NOMO-1 treated with DMSO at 0.1 percent for 48 hours (cell line): ENCODE data around the gene SIX4.
A peak's percentile ranks its signal among the peaks of the same experiment; 100 is the strongest.
"Not testable (repeated sequence)": the region's sequence is repeated elsewhere in the genome, so short reads cannot be mapped to it uniquely, and the experiment has no call there.

Experiments
- DNase-seq: peaks from one replicate; lab custom pipeline; 2025; ENCODE audit not compliant: unreplicated experiment; lab: John Stamatoyannopoulos, UW

Gene SIX4

GRCh38 chr14:60723907-60724618 lies at the start of gene SIX4:
Gene SIX4 (minus strand): TSS chr14:60724351. CDS start chr14:60724074, 277 bp downstream.
- no peak for DNase-seq

GRCh38 chr14:60773558-60773957 lies 49.4 kb upstream of the SIX4 start:
- DNase-seq, result no peak

- peak; percentile 35 for DNase-seq
These were observed 47.0 kb upstream of the SIX4 start for GRCh38 chr14:60771117-60771516.

- DNase-seq, result no peak
These were observed 44.5 kb upstream of the SIX4 start for GRCh38 chr14:60768602-60769001.

GRCh38 chr14:60760644-60761364 lies 36.7 kb upstream of the SIX4 start:
- no peak for DNase-seq

- peak; percentile 39 for DNase-seq
These were observed 36.1 kb upstream of the SIX4 start for GRCh38 chr14:60760209-60760608.

- DNase-seq, result peak; percentile 8
These were observed 34.7 kb upstream of the SIX4 start for GRCh38 chr14:60758885-60759284.

- peak; percentile 51 for DNase-seq
These were observed 33.4 kb upstream of the SIX4 start for GRCh38 chr14:60757567-60758002.

GRCh38 chr14:60756847-60757246 lies 32.7 kb upstream of the SIX4 start:
- DNase-seq, result no peak

- peak; percentile 99 for DNase-seq
These were observed 29.3 kb upstream of the SIX4 start for GRCh38 chr14:60753264-60754119.

- no peak for DNase-seq
These were observed 20.4 kb upstream of the SIX4 start for GRCh38 chr14:60744566-60744965.

GRCh38 chr14:60738843-60739508 lies 14.8 kb upstream of the SIX4 start:
- DNase-seq, result no peak

GRCh38 chr14:60736494-60736893 lies 12.3 kb upstream of the SIX4 start:
- DNase-seq, result peak; percentile 13

GRCh38 chr14:60735416-60735815 lies 11.3 kb upstream of the SIX4 start:
- peak; percentile 9 for DNase-seq

- peak; percentile 78 for DNase-seq
These were observed 10.5 kb upstream of the SIX4 start, which contains the start of gene MNAT1 for GRCh38 chr14:60734465-60735242. Gene MNAT1 (plus strand): TSS chr14:60734761. CDS start chr14:60734863, 102 bp downstream.

GRCh38 chr14:60732840-60733483 lies 8.8 kb upstream of the SIX4 start:
- no peak for DNase-seq

GRCh38 chr14:60731291-60731690 lies 7.1 kb upstream of the SIX4 start:
- DNase-seq, result not testable (repeated sequence)

GRCh38 chr14:60723116-60723906 lies 840 bp downstream of the SIX4 start:
- no peak for DNase-seq
